Femur (tissue), 1 donor: ENCODE data around the gene HMBS.
"Not testable (repeated sequence)": the region's sequence is repeated elsewhere in the genome, so short reads cannot be mapped to it uniquely, and the experiment has no call there.

Source experiments
- DNase-seq: peaks from one replicate; pipeline ENCODE4 v3.0.0-alpha.2; 2017

The HMBS gene

GRCh38 chr11:119084663-119085436 lies at the start of gene HMBS:
Gene HMBS, plus strand, starts transcription at chr11:119084881. Its CDS starts 153 bp downstream, at chr11:119085034.
- peak; percentile 96 for DNase-seq

- no peak for DNase-seq
These were observed 45.8 kb upstream of the HMBS start for GRCh38 chr11:119038884-119039283.

- not testable (repeated sequence) for DNase-seq
These were observed 45.2 kb upstream of the HMBS start for GRCh38 chr11:119039471-119039870.

GRCh38 chr11:119041821-119042514 lies 42.7 kb upstream of the HMBS start:
- no peak for DNase-seq

GRCh38 chr11:119042927-119043326 lies 41.8 kb upstream of the HMBS start:
- no peak for DNase-seq

- DNase-seq: no peak
These were observed 40.0 kb upstream of the HMBS start for GRCh38 chr11:119044708-119045107.

- no peak for DNase-seq
These were observed 38.2 kb upstream of the HMBS start for GRCh38 chr11:119046489-119046888.

GRCh38 chr11:119047205-119047604 lies 37.5 kb upstream of the HMBS start:
- no peak for DNase-seq

GRCh38 chr11:119048644-119049043 lies 36.0 kb upstream of the HMBS start:
- no peak for DNase-seq

GRCh38 chr11:119049081-119049480 lies 35.6 kb upstream of the HMBS start:
- no peak for DNase-seq

GRCh38 chr11:119051440-119052162 lies 33.1 kb upstream of the HMBS start:
- no peak for DNase-seq

GRCh38 chr11:119052163-119052814 lies 32.4 kb upstream of the HMBS start:
- no peak for DNase-seq

GRCh38 chr11:119054418-119054817 lies 30.3 kb upstream of the HMBS start:
- no peak for DNase-seq

- no peak for DNase-seq
These were observed 28.8 kb upstream of the HMBS start for GRCh38 chr11:119055901-119056300.

- DNase-seq: no peak
These were observed 28.2 kb upstream of the HMBS start for GRCh38 chr11:119056421-119056999.

- peak; percentile 98 for DNase-seq
These were observed 27.5 kb upstream of the HMBS start, which contains the start of gene HYOU1 for GRCh38 chr11:119057000-119057769. Gene HYOU1, minus strand, starts transcription at chr11:119057205. Its CDS starts 1,045 bp downstream, at chr11:119056160.

GRCh38 chr11:119059128-119059527 lies 25.6 kb upstream of the HMBS start:
- not testable (repeated sequence) for DNase-seq

GRCh38 chr11:119061256-119061655 lies 23.4 kb upstream of the HMBS start:
- DNase-seq: no peak

- no peak for DNase-seq
These were observed 21.9 kb upstream of the HMBS start for GRCh38 chr11:119062779-119063178.

GRCh38 chr11:119065369-119065768 lies 19.3 kb upstream of the HMBS start:
- DNase-seq: no peak

- peak; percentile 97 for DNase-seq
These were observed 17.1 kb upstream of the HMBS start, which contains the start of gene VPS11 for GRCh38 chr11:119067371-119068222. Gene VPS11, plus strand, starts transcription at chr11:119067818. Its CDS starts 6 bp downstream, at chr11:119067824.
